ENCODE data around the gene SLC30A4.
"Not testable (repeated sequence)": the region's sequence is repeated elsewhere in the genome, so short reads cannot be mapped to it uniquely, and the experiment has no call there.

SLC30A4 gene, protein sequence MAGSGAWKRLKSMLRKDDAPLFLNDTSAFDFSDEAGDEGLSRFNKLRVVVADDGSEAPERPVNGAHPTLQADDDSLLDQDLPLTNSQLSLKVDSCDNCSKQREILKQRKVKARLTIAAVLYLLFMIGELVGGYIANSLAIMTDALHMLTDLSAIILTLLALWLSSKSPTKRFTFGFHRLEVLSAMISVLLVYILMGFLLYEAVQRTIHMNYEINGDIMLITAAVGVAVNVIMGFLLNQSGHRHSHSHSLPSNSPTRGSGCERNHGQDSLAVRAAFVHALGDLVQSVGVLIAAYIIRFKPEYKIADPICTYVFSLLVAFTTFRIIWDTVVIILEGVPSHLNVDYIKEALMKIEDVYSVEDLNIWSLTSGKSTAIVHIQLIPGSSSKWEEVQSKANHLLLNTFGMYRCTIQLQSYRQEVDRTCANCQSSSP

DNA sequence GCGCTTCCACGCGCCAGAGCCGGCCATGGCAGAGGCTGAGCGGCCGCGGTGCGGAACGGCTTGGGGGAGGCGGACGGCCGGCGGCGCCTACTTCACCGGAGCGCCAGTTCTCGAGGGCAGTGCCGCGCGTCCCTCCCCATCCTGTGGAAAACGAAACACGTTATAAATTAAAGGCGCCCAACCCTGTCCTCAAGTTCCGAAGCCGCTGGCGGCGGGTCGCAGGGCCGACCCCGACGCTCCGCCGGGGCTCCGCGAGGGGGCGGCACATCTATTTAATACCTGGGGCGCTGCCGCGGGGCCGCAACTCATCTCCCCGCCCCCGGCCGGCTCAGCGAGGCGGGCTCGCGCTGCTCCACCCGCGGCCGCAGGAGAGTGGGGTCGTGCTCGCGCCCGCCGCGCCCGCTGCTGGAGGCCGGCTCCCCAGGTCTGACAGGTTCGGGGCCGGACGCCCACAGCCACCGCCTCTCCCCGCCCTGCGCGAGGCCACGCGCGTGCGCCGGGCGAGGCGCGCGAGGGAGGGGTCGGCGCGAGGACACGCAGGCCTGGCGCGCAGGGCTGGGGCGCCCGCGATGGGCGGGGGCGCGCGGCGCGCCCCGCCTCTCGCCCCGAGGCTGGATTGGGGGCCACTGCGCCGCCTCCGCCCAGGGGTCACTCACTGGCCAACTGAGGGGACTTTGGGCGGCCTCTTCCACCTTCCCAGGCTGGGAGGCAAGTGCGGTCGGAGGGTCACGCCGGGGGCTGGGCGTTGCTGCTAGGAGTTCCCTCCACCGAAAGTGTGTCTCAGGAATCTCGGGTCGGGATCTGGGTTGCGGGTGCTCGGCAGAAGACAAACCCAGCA lies at the start of gene SLC30A4:
SLC30A4 (minus strand) TSS at position 428 of the 838 bp plus-strand sequence; CDS start at position 27, 401 bp downstream.
- peak; percentile 61 for DNase-seq

- DNase-seq, result peak; percentile 70
These were observed 33.5 kb upstream of the SLC30A4 start for GRCh38 chr15:45555934-45556608.

DNA sequence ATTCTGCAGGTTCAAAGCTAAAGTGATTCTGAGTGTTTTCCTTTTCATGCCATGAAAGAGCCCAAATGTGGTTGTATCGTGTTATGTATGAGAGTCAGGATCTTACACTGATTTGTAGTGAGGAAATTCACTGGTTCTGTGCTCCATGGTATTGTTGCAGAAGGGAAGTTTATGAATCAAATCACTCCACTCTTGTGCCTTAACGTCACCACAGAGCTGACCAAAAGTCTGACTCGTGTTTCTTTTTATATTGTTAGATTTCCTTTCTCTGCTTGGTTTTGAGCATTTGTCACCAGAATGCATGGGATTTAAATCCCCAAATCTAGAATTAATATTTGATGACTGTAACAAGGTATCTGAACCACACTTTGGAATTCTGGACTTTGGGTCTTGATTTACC lies 29.1 kb upstream of the SLC30A4 start:
- DNase-seq, result peak; percentile 37

DNA sequence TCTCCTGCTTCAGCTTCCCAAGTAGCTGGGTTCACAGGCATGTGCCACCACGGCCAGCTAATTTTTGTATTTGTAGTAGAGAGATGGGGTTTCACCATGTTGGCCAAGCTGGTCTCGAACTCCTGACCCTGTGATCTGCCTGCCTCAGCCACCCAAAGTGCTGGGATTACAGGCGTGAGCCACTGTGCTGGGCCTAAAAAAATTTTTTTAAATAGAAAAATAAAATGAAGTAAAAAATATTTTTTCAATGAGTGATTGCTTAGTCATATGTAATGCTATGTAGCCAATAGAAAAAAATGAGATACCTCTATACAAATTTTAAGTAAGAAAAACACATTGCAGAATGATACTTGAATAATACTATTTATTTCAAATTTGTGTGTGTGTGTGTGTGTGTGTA lies 27.9 kb upstream of the SLC30A4 start:
- no peak for DNase-seq

- no peak for DNase-seq
These were observed 27.1 kb upstream of the SLC30A4 start for GRCh38 chr15:45549541-45550220.

DNA sequence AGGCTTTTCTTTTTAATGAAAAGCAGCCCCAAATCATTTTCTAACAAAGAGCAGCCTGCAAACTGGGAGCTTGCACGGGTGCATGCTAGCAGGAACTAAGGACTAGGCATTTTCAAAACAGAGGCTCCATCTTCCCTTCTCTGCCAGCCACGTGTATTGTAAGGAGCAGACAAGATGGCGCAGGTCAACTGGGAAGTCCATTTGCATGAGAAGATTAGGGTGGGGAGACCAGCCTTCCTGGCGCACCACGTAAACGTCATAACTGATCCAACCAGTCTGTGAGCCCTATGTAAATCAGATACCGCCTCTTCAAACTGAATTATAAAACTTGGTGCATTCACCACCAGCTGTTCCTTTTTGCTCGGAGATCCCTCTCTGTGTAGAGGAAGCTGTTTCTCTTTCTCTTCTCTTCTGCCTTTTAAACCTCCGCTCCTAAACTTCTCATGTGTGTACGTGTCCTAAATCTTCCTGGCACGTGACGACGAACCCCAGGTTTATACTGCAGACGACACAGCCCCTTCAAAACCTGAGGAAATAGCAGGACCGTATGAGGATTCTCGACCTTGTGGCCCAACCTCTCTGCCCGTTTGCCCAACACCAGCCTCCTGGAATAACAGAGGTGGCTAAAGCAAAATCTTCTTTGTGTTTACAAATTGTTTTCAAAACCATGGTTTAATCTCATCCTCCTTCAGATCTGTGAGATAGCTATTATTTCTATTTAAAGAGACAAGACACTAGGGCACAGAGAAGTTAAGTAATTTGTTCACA lies 26.4 kb upstream of the SLC30A4 start:
- DNase-seq, result no peak

- DNase-seq, result no peak
These were observed 24.2 kb upstream of the SLC30A4 start for GRCh38 chr15:45546789-45547188.

GRCh38 chr15:45544266-45545023 lies 21.9 kb upstream of the SLC30A4 start:
- no peak for DNase-seq

DNA sequence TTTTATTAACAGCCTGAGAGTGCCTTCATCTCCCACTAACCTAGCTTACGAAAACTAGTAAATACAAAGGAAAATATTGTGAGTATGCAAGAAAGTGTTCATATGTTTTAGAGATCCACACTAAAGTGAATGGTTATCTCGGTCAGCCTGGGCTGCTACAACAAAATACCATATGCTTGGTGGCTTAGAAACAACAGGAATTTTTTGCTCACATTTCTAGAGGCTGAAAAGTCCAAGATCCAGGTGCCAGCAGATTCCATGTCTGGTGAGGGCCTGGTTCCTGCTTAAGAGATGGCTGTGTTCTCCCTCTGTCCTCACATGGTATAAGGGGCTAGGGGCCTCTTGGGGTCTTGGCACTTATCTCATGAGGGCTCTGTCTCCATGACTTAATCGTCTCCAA lies 20.5 kb upstream of the SLC30A4 start:
- no peak for DNase-seq

GRCh38 chr15:45540531-45540930 lies 18.0 kb upstream of the SLC30A4 start:
- no peak for DNase-seq

DNA sequence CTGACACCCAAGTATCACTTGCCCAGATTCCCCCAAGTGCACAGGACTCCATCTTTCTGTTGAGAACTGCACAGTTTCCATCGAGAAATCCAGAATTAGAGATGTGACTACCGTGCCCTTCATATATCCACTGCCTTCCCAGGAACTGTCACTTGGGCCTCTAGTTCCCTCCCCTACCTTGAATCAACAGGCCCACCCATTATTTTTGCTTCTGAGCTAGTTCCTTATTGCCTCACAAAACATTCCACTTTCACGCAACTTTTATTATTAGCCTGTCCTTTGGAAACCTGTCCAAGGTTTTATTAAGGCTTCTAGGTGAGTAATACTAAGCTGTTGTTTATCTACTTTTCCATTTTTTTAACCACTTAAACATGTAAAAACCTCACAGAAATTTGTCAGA lies 17.1 kb upstream of the SLC30A4 start:
- no peak for DNase-seq

DNA sequence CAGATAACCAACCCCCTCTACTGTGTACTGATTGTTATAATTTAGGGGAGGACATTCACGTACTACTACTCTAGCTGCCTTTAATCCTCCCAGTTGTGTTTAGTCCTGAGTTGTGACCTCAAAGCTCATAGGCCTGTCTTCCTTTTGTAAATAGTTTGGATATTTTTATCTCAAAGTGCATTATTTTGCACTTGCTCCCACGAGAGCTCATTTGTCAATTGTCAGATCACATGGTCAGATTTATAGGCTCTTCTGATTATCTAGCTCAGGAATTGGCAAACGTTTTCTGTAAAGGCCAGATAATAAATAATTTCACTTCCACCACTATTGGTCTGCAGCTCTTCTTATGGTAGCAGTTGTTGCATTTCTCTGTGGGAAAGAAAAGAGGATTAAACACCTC lies 14.4 kb upstream of the SLC30A4 start:
- no peak for DNase-seq

GRCh38 chr15:45535486-45536042 lies 13.0 kb upstream of the SLC30A4 start:
- DNase-seq, result no peak

DNA sequence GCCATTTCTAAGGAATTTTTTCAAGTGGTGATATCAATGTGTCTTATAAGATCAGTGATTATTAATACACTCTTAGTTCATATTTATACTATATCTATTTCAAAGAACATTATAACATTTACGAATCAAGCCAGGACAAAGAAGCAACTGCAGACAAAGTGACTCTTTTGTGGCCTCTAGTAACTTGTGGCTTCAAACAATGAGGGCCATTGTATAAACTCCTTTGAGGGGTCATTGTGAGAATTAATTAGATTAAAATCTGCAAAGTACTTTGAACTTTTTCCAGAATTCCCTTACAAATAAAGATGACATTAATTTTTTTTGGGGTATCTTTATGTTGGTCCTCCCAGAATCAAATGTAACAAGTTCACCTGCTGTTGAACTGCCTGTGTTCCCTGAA lies 12.3 kb upstream of the SLC30A4 start:
- no peak for DNase-seq

GRCh38 chr15:45532892-45533291 lies 10.3 kb upstream of the SLC30A4 start:
- not testable (repeated sequence) for DNase-seq

- peak; percentile 26 for DNase-seq
These were observed 7.1 kb upstream of the SLC30A4 start for GRCh38 chr15:45529613-45530012.

GRCh38 chr15:45527086-45527485 lies 4.5 kb upstream of the SLC30A4 start:
- no peak for DNase-seq

DNA sequence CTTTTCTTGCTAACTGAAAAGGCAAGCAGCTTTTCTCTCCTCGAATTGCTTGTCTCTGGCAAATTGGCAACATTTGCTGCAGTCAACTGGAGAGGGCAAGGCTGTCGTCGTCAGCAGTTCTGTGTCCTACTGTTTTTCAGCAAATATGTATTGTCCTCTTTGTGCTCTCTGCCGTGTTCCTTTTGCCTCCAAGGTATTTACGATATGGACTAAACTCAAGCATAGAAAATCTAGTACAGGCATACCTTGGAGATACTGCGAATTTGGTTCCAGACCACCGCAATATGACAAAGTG lies 558 bp upstream of the SLC30A4 start:
- no peak for DNase-seq

DNA sequence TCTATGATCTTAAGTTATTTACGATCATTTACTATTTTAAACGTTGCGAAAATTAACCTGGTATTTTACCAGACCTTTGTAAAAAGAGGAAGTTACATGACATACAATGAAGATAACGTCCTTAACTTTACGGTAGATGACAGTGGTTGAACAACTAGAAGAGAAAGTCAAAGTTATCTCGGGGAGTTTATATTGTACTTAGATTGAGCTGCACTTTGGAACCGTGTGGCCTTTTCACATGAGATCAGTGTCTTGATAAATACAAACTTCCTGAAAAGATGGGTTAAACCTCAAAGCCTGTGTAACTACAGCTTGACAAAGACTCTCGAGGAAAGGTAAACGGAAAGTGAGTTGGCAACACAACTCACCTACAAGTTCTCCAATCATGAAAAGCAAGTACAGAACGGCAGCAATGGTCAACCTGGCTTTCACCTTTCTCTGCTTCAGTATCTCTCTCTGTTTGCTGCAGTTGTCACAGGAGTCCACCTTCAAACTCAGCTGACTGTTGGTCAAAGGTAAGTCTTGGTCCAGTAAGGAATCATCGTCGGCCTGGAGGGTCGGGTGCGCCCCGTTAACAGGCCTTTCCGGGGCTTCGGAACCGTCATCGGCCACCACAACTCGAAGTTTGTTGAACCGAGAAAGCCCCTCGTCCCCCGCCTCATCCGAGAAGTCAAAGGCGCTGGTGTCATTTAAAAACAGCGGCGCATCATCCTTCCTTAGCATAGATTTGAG lies 793 bp downstream of the SLC30A4 start:
- no peak for DNase-seq

DNA sequence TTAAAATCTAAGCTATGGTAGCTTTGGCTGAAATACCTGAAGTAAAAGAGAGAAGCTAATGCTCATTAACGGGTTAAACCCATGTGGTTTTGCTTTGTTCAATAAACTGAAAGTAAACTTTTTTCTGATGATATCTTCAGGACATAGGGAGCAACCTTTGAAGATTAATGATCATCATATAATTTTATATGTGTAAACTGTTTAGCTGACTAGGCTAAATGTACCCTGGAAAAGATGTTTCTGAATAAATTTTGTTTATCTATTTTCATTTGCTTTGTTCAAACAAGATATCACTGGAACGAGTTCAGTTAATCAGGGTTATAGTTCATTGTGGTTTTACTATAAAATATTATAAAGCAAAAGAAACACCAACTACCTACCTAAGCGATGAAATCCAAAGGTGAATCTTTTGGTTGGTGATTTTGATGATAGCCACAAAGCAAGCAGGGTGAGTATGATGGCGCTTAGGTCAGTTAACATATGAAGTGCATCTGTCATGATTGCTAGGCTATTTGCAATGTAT lies 11.7 kb downstream of the SLC30A4 start:
- DNase-seq, result no peak
